Endothelial cell of umbilical vein (primary cell): ENCODE data around the gene LAMTOR2. TPM values are rescaled to one million over a fixed set of nuclear protein-coding genes. Genes with fewer than 3 reads are reported as not detected.

Experiments used
- BruUV-seq: library from RNA; stranded (reverse); fragments of 400-500 nt; replicated peaks from 2 replicates; lab custom pipeline; 2021; lab: Mats Ljungman, UMichigan
- CTCF ChIA-PET: fragments of 300-600, 350-600 bp; sonication (Branson Sonifier 250); formaldehyde crosslinking; loops from one replicate; lab custom pipeline; 2021; ENCODE audit warnings: antibody characterized with exemption, inconsistent platforms; lab: Charles Lee
- POLR2A ChIA-PET: fragments of 300-600, 350-600 bp; sonication (Branson Sonifier 250); formaldehyde crosslinking; loops from one replicate; lab custom pipeline; 2021; ENCODE audit warnings: antibody characterized with exemption, inconsistent platforms; lab: Charles Lee
- DNase-seq: peaks from one replicate; pipeline ENCODE4 v3.0.0-alpha.2; 2011; ENCODE audit warnings: low read depth, low spot score
- FAIRE-seq: peaks from 2 replicates; lab custom pipeline; 2011; peaks lifted over from hg19 to GRCh38; lab: Jason Lieb, UNC
- H2AFZ ChIP-seq: 2 replicates; pipeline ENCODE4 v1.6.0; 2012; ENCODE audit warnings: low read depth, low read length, control low read depth, inconsistent platforms
- H3K27ac ChIP-seq: 2 replicates; pipeline ENCODE4 v1.5.1; 2011; ENCODE audit warnings: low read depth, mild to moderate bottlenecking, control low read depth, low read length, moderate library complexity; ENCODE audit not compliant: insufficient read depth
- H3K27me3 ChIP-seq, 2 experiments: 2 replicates each; pipeline versions ENCODE4 v1.6.0 to v1.6.1; 2011; ENCODE audit warnings: low read length in 2 of 2, mixed read lengths in 1 of 2; ENCODE audit not compliant: control insufficient read depth in 2 of 2, insufficient read depth in 2 of 2
- H3K36me3 ChIP-seq, 2 experiments: 2 replicates in 1 of 2; 3 replicates in 1 of 2; pipeline ENCODE4 v1.5.1; 2011; ENCODE audit warnings: low read length in 2 of 2, mild to moderate bottlenecking in 1 of 2, moderate library complexity in 1 of 2; ENCODE audit not compliant: control insufficient read depth in 2 of 2, insufficient read depth in 2 of 2; ENCODE audit errors: extremely low read depth in 1 of 2
- H3K4me1 ChIP-seq: 3 replicates; pipeline ENCODE4 v1.5.1; 2011; ENCODE audit warnings: mild to moderate bottlenecking, low read length; ENCODE audit not compliant: control insufficient read depth, insufficient read depth; ENCODE audit errors: extremely low read depth
- H3K4me2 ChIP-seq: 2 replicates; pipeline ENCODE4 v1.6.1; 2011; ENCODE audit warnings: low read length, control low read depth, mixed read lengths; ENCODE audit not compliant: insufficient read depth
- H3K4me3 ChIP-seq, 3 experiments: fragments of 200-600 bp in 1 of 3; sonication (generic), shearing (Covaris generic) in 1 of 3; replicated peaks in 1 of 3; 2 replicates each; pipeline ENCODE4 v1.5.1; 2011 to 2016; ENCODE audit warnings: control low read depth in 3 of 3, low read length in 3 of 3, mild to moderate bottlenecking in 2 of 3, inconsistent platforms in 1 of 3, low read depth in 1 of 3, moderate library complexity in 1 of 3; ENCODE audit not compliant: insufficient read depth in 1 of 3
- H3K79me2 ChIP-seq: 2 replicates; pipeline ENCODE4 v1.6.0; 2012; ENCODE audit warnings: low read length, inconsistent platforms; ENCODE audit not compliant: control insufficient read depth, insufficient read depth
- H3K9ac ChIP-seq: replicated peaks from 2 replicates; pipeline ENCODE3; 2011; ENCODE audit warnings: low read length, control low read depth; ENCODE audit not compliant: insufficient read depth; ENCODE audit errors: extremely low read depth
- H3K9me1 ChIP-seq: replicated peaks from 3 replicates; pipeline ENCODE4 v1.6.0; 2011; ENCODE audit warnings: mild to moderate bottlenecking, low read length; ENCODE audit not compliant: control insufficient read depth, insufficient read depth; ENCODE audit errors: extremely low read depth
- H3K9me3 ChIP-seq: replicated peaks from 2 replicates; pipeline ENCODE4 v1.5.1; 2012; ENCODE audit warnings: low read length, inconsistent platforms; ENCODE audit not compliant: control insufficient read depth, insufficient read depth
- H4K20me1 ChIP-seq: replicated peaks from 2 replicates; pipeline ENCODE3; 2011; ENCODE audit warnings: mild to moderate bottlenecking, low read length; ENCODE audit not compliant: control insufficient read depth, insufficient read depth; ENCODE audit errors: extremely low read depth
- EZH2 ChIP-seq: IDR thresholded peaks from 2 replicates; pipeline ENCODE4 v1.6.1; 2012; ENCODE audit warnings: borderline replicate concordance, low read depth, mild to moderate bottlenecking, moderate library complexity, low read length, inconsistent platforms; ENCODE audit not compliant: severe bottlenecking
- FOS ChIP-seq: IDR thresholded peaks from 2 replicates; pipeline ENCODE4 v1.6.1; 2011; ENCODE audit warnings: mild to moderate bottlenecking, low read length, moderate library complexity, borderline replicate concordance; ENCODE audit not compliant: insufficient read depth
- GATA2 ChIP-seq: IDR thresholded peaks from 2 replicates; pipeline ENCODE4 v1.7.0; 2011; ENCODE audit warnings: low read depth, mild to moderate bottlenecking, moderate library complexity, mixed read lengths, low read length; ENCODE audit not compliant: insufficient read length, insufficient read depth
- JUN ChIP-seq: IDR thresholded peaks from 2 replicates; pipeline ENCODE4 v1.6.1; 2011; ENCODE audit warnings: borderline replicate concordance, low read depth; ENCODE audit not compliant: insufficient read length, insufficient read depth
- MYC ChIP-seq: IDR thresholded peaks from one replicate; pipeline ENCODE4 v1.6.1; 2011; ENCODE audit warnings: mild to moderate bottlenecking, low read depth, low read length
- POLR2A ChIP-seq: IDR thresholded peaks from 2 replicates; pipeline ENCODE4 v1.6.1; 2012; ENCODE audit warnings: low read depth, mild to moderate bottlenecking, control low read depth, low read length
- POLR2AphosphoS5 ChIP-seq: IDR thresholded peaks from 2 replicates; pipeline ENCODE4 v1.6.1; 2012; ENCODE audit warnings: low read depth, mild to moderate bottlenecking, control low read depth, low read length, moderate library complexity; ENCODE audit not compliant: insufficient read depth
- dilution Hi-C: fragments of 300-500 bp; cut with MboI; formaldehyde crosslinking; loops from one replicate; pipeline ENCODE4 v1.15.0; 2019; ENCODE audit warnings: low sequenced_read_pairs; ENCODE audit not compliant: extremely low pct_ligation_motif_present
- intact Hi-C: fragments of 100-400 bp; cut with micrococcal nuclease; formaldehyde crosslinking; loops from one replicate; pipeline ENCODE4 v1.10.0; 2022
- polyA plus RNA-seq, 4 experiments: library from polyadenylated mRNA; depleted of rRNA in 3 of 4; stranded (reverse) in 3 of 4; unstranded in 1 of 4; fragments of >200 nt; gene quantifications; 2 replicates each; pipeline versions ENCODE4 v1.2.1 to v1.2.3, GENCODE V29; 2011 to 2012; ENCODE audit warnings: missing spikeins in 1 of 4
- total RNA-seq: library from RNA; stranded (reverse); gene quantifications from 2 replicates; pipeline ENCODE4 v1.2.3, GENCODE V29; 2021
- TF ChIP-seq, protein P1 (sequence below), 2 donors: IDR thresholded peaks; 1 replicate in 1 of 2; 2 replicates in 1 of 2; pipeline ENCODE4 v1.5.1; 2011; ENCODE audit warnings: low read length in 2 of 2, mild to moderate bottlenecking in 2 of 2, moderate library complexity in 2 of 2, control low read depth in 1 of 2, inconsistent platforms in 1 of 2, low read depth in 1 of 2; ENCODE audit not compliant: insufficient read depth in 1 of 2; ENCODE audit errors: extremely low read depth in 1 of 2
- TF ChIP-seq, protein P2 (sequence below): IDR thresholded peaks from 2 replicates; pipeline ENCODE4 v1.6.1; 2011; ENCODE audit not compliant: insufficient read depth, insufficient read length

LAMTOR2 gene
- total and polyA plus RNA-seq, 2 donors (not counting 3 experiments of a cell fraction or from before 2014, with no cell fraction given), result 77.7 to 136 TPM

- Histone ChIP-seq H3K36me3 (peaks cover 8 to 37% of the 10 kb centered on the region in 2 experiments), H3K4me2 (no peak overlapping the region), H2AFZ (no peak overlapping the region), H3K9ac (no peak overlapping the region), H3K79me2 (peaks cover 30% of the 10 kb centered on the region), H3K4me3 (no peak overlapping the region), H3K27ac (no peak overlapping the region), H3K9me1 (no peaks in the 10 kb centered on the region), H3K27me3 (no peaks in the 10 kb centered on the region), H3K9me3 (no peaks in the 10 kb centered on the region), H3K4me1 (peaks cover 11% of the 10 kb centered on the region), H4K20me1 (no peaks in the 10 kb centered on the region)
- no peak for TF ChIP-seq JUN
- FAIRE-seq, result no peak
- ChIA-PET POLR2A (no interaction called here), CTCF (interaction anchor here (0.6 to 1.9 kb wide), 2 partner anchors 9 to 356 kb away, joined by 3 to 10 read pairs; no protein-coding TSS in a partner anchor)
- dilution Hi-C loops, result no loop called here
- DNase-seq, result no peak
- intact Hi-C loops, result no loop called here
- BruUV-seq, result no TSS peak
Measured at GRCh38 chr1:156075162-156075561, 20.6 kb downstream of the LAMTOR2 start.

DNA sequence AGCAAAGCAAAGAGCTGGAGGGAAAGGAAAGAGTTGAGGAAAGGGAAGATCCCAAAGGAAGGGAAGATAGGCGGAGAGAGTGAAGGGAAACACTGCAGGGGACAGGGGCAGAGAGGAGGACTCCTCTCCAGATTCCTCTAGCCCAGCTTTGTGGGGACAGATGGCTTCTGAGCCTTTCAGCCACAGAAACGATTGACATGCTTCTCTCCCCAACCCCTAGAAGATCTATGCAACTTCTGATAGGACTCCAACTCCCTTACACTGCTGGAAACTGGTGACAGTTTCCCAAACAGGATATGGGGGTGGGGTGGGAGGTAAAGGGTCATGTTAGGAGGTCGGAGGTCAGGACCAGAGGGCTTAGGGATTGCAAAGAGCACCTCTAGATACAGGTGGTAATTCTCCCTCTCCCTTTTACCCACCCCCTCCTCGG, 21.2 kb downstream of the LAMTOR2 start:
- dilution Hi-C loops, result no loop called here
- no peak overlapping the region for H3K9ac ChIP-seq
- BruUV-seq, result TSS peak; percentile 4
- H2AFZ ChIP-seq, result no peak overlapping the region
- H3K9me3 ChIP-seq, result no peaks in the 10 kb centered on the region
- H3K4me3 ChIP-seq, result no peak overlapping the region
- no peak for TF ChIP-seq JUN
- no peak for TF ChIP-seq MYC
- TF ChIP-seq, protein P1, sequence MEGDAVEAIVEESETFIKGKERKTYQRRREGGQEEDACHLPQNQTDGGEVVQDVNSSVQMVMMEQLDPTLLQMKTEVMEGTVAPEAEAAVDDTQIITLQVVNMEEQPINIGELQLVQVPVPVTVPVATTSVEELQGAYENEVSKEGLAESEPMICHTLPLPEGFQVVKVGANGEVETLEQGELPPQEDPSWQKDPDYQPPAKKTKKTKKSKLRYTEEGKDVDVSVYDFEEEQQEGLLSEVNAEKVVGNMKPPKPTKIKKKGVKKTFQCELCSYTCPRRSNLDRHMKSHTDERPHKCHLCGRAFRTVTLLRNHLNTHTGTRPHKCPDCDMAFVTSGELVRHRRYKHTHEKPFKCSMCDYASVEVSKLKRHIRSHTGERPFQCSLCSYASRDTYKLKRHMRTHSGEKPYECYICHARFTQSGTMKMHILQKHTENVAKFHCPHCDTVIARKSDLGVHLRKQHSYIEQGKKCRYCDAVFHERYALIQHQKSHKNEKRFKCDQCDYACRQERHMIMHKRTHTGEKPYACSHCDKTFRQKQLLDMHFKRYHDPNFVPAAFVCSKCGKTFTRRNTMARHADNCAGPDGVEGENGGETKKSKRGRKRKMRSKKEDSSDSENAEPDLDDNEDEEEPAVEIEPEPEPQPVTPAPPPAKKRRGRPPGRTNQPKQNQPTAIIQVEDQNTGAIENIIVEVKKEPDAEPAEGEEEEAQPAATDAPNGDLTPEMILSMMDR (IDR thresholded peaks at IDR 0.05; ENCODE audit: extremely low read depth in 1 of 2, insufficient read depth in 1 of 2, low read depth in 1 of 2, low read length in 2 of 2), result no peak
- no peak for TF ChIP-seq FOS
- TF ChIP-seq, protein P2, sequence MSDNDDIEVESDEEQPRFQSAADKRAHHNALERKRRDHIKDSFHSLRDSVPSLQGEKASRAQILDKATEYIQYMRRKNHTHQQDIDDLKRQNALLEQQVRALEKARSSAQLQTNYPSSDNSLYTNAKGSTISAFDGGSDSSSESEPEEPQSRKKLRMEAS, result no peak
- TF ChIP-seq POLR2A, result no peak
- no peak for TF ChIP-seq EZH2
- TF ChIP-seq GATA2, result no peak
- no peak for TF ChIP-seq POLR2AphosphoS5
- H4K20me1 ChIP-seq, result no peaks in the 10 kb centered on the region
- CTCF ChIA-PET, result interaction anchor here (1.9 kb wide), 1 partner anchor 9 kb away, joined by 10 read pairs; no protein-coding TSS in a partner anchor
- no peaks in the 10 kb centered on the region for H3K27me3 ChIP-seq
- H3K27ac ChIP-seq, result no peak overlapping the region
- FAIRE-seq (no peak), DNase-seq (no peak)
- peaks cover 11% of the 10 kb centered on the region for H3K4me1 ChIP-seq
- H3K4me2 ChIP-seq, result no peak overlapping the region
- H3K36me3 ChIP-seq, result peaks cover 8 to 37% of the 10 kb centered on the region in 2 experiments
- peaks cover 36% of the 10 kb centered on the region for H3K79me2 ChIP-seq
- no peaks in the 10 kb centered on the region for H3K9me1 ChIP-seq
- intact Hi-C loops, result no loop called here
- POLR2A ChIA-PET, result no interaction called here
